ENCODE measurements around the gene LMAN2. TPM values are rescaled to one million over a fixed set of nuclear protein-coding genes. Genes with fewer than 3 reads are reported as not detected.
"Not testable (repeated sequence)": the region's sequence is repeated elsewhere in the genome, so short reads cannot be mapped to it uniquely, and the experiment has no call there.

The LMAN2 gene
- total RNA-seq, 2 donors from 2014 or later = 119 to 128 TPM

DNA sequence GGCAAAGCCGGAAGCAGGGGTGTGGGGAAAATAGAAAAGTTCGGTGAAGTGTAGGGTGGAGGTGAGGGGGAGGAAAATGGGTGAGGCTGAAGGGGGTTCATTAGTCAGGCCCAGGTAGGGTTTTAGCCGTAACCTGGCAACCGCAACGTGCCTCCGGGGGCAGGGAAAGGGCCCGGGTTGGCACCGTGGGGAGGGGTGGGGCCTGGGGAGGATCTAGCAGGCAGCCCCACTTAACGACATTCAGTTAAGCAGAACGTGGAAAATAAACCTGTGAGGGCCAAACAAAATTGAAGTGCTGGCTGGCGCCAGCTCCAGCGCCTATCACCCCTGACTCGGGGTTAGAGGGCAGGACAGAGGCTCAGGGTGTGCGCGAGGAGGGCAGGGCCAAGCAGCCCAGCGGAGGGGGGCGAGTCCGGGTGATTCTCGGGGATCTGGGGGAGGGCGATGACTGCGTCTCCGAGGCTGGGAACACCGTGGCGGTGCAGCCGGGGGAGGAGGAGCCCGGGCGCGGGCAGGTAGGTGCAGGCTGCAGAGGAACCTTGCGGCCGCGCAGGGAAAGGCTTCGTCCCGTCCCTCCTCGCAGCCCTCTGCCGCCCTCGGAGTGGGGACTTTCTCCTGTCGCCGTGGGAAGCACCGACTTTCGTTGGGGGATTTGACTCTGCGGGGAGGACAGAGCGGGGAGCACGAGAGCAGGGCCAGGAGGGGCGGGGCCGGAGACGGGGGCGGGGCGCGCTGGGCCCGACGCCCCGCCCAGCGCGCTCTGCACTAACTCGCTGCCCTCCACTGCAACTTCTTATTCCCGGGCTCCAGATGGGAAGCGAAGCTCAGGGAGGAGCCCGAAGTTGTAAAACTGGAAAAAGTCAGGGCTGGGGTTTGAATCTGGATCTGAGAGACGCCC is 11.4 kb upstream of the LMAN2 start:
- WGBS, 2 experiments (ENCODE audit: insufficient coverage in 1 of 2, insufficient read length in 1 of 2) = 10 to 13% methylated on average over 23 to 59 of the region's 59 CpGs
- TF ChIP-seq, protein P1, sequence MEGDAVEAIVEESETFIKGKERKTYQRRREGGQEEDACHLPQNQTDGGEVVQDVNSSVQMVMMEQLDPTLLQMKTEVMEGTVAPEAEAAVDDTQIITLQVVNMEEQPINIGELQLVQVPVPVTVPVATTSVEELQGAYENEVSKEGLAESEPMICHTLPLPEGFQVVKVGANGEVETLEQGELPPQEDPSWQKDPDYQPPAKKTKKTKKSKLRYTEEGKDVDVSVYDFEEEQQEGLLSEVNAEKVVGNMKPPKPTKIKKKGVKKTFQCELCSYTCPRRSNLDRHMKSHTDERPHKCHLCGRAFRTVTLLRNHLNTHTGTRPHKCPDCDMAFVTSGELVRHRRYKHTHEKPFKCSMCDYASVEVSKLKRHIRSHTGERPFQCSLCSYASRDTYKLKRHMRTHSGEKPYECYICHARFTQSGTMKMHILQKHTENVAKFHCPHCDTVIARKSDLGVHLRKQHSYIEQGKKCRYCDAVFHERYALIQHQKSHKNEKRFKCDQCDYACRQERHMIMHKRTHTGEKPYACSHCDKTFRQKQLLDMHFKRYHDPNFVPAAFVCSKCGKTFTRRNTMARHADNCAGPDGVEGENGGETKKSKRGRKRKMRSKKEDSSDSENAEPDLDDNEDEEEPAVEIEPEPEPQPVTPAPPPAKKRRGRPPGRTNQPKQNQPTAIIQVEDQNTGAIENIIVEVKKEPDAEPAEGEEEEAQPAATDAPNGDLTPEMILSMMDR (conservative IDR thresholded peaks at IDR 0.05) = peak; percentile 18

DNA sequence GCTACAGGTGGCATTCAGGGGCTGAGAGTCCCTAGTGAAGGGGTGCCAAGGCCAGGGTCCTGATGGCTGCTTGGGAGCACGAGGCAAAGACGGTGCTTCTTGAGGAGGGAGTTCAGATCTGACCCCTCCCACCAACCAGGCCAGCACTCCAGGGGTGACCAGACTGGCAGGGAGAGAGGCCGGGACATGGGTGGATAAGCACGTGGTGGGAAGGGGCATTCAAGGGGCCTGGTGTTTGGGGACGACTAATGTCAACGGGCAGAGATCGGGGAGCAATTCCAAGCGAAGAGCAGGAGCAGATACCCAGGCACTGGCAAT is 10.8 kb upstream of the LMAN2 start:
- Histone ChIP-seq H3K4me3 (ENCODE audit: low read length) (no peak overlapping the region), H3K36me3 (ENCODE audit: control insufficient read depth, insufficient read depth, low read length) (no peaks in the 10 kb centered on the region), H3K27ac (ENCODE audit: low read depth, low read length) (no peak overlapping the region), H3K9me3 (ENCODE audit: control insufficient read depth, low read length) (no peaks in the 10 kb centered on the region), H3K4me1 (ENCODE audit: control insufficient read depth, insufficient read depth, low read length) (peaks cover 7% of the 10 kb centered on the region), H3K27me3 (ENCODE audit: control insufficient read depth, insufficient read depth, low read length, poor library complexity, severe bottlenecking) (peaks cover 21% of the 10 kb centered on the region), H3K9ac (ENCODE audit: extremely low read depth, low read length, poor library complexity, severe bottlenecking) (no peak overlapping the region)
- TF ChIP-seq, protein P1 (conservative IDR thresholded peaks at IDR 0.05) = no peak
- 82 to 88% methylated on average over 6 to 8 of the region's 8 CpGs for WGBS, 2 experiments (ENCODE audit: insufficient coverage in 1 of 2, insufficient read length in 1 of 2)
- peak; percentile 46 for DNase-seq
- H3K4me3 Mint-ChIP-seq = peak overlapping the region; percentile 63
- peaks cover 39% of the 10 kb centered on the region for H3K27me3 Mint-ChIP-seq (ENCODE audit: insufficient read depth)
- H3K4me1 Mint-ChIP-seq = peaks cover 15% of the 10 kb centered on the region
- no peaks in the 10 kb centered on the region for H3K36me3 Mint-ChIP-seq (ENCODE audit: low read depth)
- no peaks in the 10 kb centered on the region for H3K9me3 Mint-ChIP-seq
- no peak overlapping the region for H3K27ac Mint-ChIP-seq

More for the DNA sequence above, 11.4 kb upstream of the LMAN2 start:
- H3K27me3 ChIP-seq (ENCODE audit: control insufficient read depth, insufficient read depth, low read length, poor library complexity, severe bottlenecking) = peaks cover 18% of the 10 kb centered on the region
- Mint-ChIP-seq H3K4me3 (peak overlapping the region; percentile 63), H3K4me1 (peaks cover 15% of the 10 kb centered on the region), H3K27me3 (ENCODE audit: insufficient read depth) (peaks cover 38% of the 10 kb centered on the region), H3K27ac (no peak overlapping the region), H3K36me3 (ENCODE audit: low read depth) (no peaks in the 10 kb centered on the region), H3K9me3 (no peaks in the 10 kb centered on the region)
- H3K36me3 ChIP-seq (ENCODE audit: control insufficient read depth, insufficient read depth, low read length) = no peaks in the 10 kb centered on the region
- H3K27ac ChIP-seq (ENCODE audit: low read depth, low read length) = no peak overlapping the region
- H3K9ac ChIP-seq (ENCODE audit: extremely low read depth, low read length, poor library complexity, severe bottlenecking) = peak overlapping the region; percentile 17
- H3K9me3 ChIP-seq (ENCODE audit: control insufficient read depth, low read length) = no peaks in the 10 kb centered on the region
- peak; percentile 90 for DNase-seq
- peak overlapping the region; percentile 75 for H3K4me3 ChIP-seq (ENCODE audit: low read length)
- H3K4me1 ChIP-seq (ENCODE audit: control insufficient read depth, insufficient read depth, low read length) = peaks cover 7% of the 10 kb centered on the region

DNA sequence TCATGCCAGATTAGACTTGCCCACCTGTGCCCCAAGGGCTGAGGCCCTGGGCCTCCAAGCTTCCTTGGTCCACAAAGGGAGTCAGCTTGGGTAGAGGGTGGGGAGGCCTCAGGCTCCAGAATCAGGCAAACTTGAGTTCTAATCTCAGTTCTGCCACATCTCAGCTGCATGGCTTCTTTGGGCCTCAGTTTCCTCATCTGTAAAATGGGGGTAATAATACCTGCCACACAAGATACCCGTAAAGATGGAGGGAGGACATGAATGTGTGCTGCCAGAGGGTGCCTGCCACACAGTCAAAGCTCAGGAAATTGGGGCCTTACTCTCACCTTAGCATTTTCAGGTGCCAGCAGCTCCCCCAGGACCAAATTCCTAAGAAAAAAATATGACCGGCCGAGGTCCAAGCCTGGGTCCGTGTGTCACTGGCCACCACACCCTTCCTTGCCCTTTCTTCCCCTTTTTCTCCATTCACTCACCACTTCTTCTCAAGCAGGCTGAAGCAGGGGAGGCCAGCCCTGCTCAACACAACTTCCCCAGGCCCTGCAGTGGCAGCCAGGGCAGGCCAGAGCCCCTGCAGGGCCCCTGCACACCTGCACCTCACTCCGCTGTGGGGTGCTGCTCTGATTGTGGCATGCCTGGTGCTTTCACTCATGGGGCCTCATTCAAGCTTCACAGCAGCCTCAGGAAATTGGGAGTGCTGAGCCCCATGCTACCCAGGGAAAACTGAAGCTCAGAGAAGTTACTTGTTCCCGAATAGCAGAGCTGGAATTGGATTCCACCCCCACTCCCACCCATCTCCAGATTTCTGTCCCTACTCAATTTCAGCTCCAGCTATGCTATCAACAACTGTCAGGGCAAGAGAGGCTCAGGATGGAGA is 10.2 kb upstream of the LMAN2 start:
- no peak overlapping the region for H3K27ac Mint-ChIP-seq
- Histone ChIP-seq H3K27ac (ENCODE audit: low read depth, low read length) (no peak overlapping the region), H3K36me3 (ENCODE audit: control insufficient read depth, insufficient read depth, low read length) (no peaks in the 10 kb centered on the region), H3K4me1 (ENCODE audit: control insufficient read depth, insufficient read depth, low read length) (peaks cover 7% of the 10 kb centered on the region), H3K27me3 (ENCODE audit: control insufficient read depth, insufficient read depth, low read length, poor library complexity, severe bottlenecking) (peaks cover 26% of the 10 kb centered on the region), H3K4me3 (ENCODE audit: low read length) (no peak overlapping the region), H3K9ac (ENCODE audit: extremely low read depth, low read length, poor library complexity, severe bottlenecking) (no peak overlapping the region), H3K9me3 (ENCODE audit: control insufficient read depth, low read length) (no peaks in the 10 kb centered on the region)
- peak overlapping the region; percentile 63 for H3K4me3 Mint-ChIP-seq
- peak; percentile 46 for DNase-seq
- H3K9me3 Mint-ChIP-seq = no peaks in the 10 kb centered on the region
- TF ChIP-seq, protein P1 (conservative IDR thresholded peaks at IDR 0.05) = no peak
- WGBS, 2 experiments (ENCODE audit: insufficient coverage in 1 of 2, insufficient read length in 1 of 2) = 96 to 100% methylated on average over 1 to 6 of the region's 6 CpGs
- H3K4me1 Mint-ChIP-seq = peaks cover 15% of the 10 kb centered on the region
- peaks cover 41% of the 10 kb centered on the region for H3K27me3 Mint-ChIP-seq (ENCODE audit: insufficient read depth)
- H3K36me3 Mint-ChIP-seq (ENCODE audit: low read depth) = no peaks in the 10 kb centered on the region

DNA sequence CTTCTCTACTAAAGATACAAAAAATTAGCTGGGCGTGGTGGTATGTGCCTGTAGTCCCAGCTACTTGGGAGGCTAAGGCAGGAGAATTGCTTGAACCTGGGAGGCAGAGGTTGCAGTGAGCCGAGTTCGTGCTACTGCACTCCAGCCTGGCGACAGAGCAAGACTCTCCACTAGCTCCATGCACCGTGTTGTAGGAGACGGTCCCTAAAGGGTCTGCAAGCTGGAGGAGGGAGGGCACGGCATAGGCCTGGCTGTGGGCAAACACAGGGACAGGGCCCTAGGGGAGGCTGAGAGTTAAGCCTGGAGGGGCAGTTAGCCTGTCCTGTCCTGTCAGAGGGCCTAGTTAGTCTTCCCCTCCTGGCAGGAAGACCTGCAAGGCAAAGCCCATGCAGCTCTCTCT is 9.3 kb upstream of the LMAN2 start:
- not testable (repeated sequence) for H3K4me3 ChIP-seq (ENCODE audit: low read length); H3K27ac ChIP-seq (ENCODE audit: low read depth, low read length); H3K4me3 Mint-ChIP-seq; H3K9me3 ChIP-seq (ENCODE audit: control insufficient read depth, low read length); H3K4me1 Mint-ChIP-seq; H3K36me3 Mint-ChIP-seq (ENCODE audit: low read depth); H3K36me3 ChIP-seq (ENCODE audit: control insufficient read depth, insufficient read depth, low read length); H3K27ac Mint-ChIP-seq; H3K9ac ChIP-seq (ENCODE audit: extremely low read depth, low read length, poor library complexity, severe bottlenecking); H3K9me3 Mint-ChIP-seq; H3K4me1 ChIP-seq (ENCODE audit: control insufficient read depth, insufficient read depth, low read length)
- H3K27me3 Mint-ChIP-seq (ENCODE audit: insufficient read depth) = peaks cover 48% of the 10 kb centered on the region
- 91% methylated on average over 7 of the region's 7 CpGs for WGBS, 2 experiments (ENCODE audit: insufficient coverage in 1 of 2, insufficient read length in 1 of 2)
- DNase-seq = peak; percentile 42
- peaks cover 29% of the 10 kb centered on the region for H3K27me3 ChIP-seq (ENCODE audit: control insufficient read depth, insufficient read depth, low read length, poor library complexity, severe bottlenecking)

Data from endodermal cell (in vitro differentiated cells).